ENCODE results near the gene PRAMEF14.
"Not testable (repeated sequence)": the region's sequence is repeated elsewhere in the genome, so short reads cannot be mapped to it uniquely, and the experiment has no call there.

DNA sequence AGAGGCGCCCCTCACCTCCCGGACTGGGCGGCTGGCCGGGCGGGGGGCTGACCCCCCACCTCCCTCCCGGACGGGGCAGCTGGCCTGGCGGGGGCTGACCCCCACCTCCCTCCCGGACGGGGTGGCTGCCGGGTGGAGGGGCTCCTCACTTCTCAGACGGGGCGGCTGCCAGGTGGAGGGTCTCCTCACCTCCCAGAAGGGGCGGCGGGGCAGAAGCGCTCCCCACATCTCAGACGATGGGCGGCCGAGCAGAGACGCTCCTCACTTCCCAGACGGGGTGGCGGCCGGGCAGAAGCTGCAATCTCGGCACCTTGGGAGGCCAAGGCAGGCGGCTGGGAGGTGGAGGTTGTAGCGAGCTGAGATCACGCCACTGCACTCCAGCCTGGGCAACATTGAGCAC is 48.2 kb downstream of the PRAMEF14 start:
- TF ChIP-seq POLR2AphosphoS5 (IDR thresholded peaks at IDR 0.05; ENCODE audit: low read depth, low read length); TAF1 (IDR thresholded peaks at IDR 0.05; ENCODE audit: borderline replicate concordance, low read depth, low read length); POLR2A (IDR thresholded peaks at IDR 0.05; ENCODE audit: low read depth, low read length): not testable (repeated sequence)
